Choroid plexus epithelial cell (primary cell): ENCODE data around the gene TCEANC.

Experiments used
- DNase-seq: peaks from one replicate; pipeline ENCODE4 v3.0.0-alpha.2; 2010; ENCODE audit warnings: low read depth
- H3K4me3 ChIP-seq: 2 replicates; pipeline ENCODE4 v1.5.1; 2011; ENCODE audit warnings: low read depth, mild to moderate bottlenecking, control low read depth, low read length, moderate library complexity
- CTCF ChIP-seq: conservative IDR thresholded peaks from 2 replicates; pipeline ENCODE4 v1.5.1; 2011; ENCODE audit warnings: low read depth, mild to moderate bottlenecking, control low read depth, inconsistent platforms, low read length, moderate library complexity

TCEANC gene

GRCh38 chrX:13703589-13703988 is 50.6 kb downstream of the TCEANC start:
- TF ChIP-seq CTCF = no peak
- no peak for DNase-seq
- no peak overlapping the region for H3K4me3 ChIP-seq

- no peak overlapping the region for H3K4me3 ChIP-seq
- TF ChIP-seq CTCF = no peak
- DNase-seq = no peak
Measured at GRCh38 chrX:13711141-13711540, 58.2 kb downstream of the TCEANC start.
